ENCODE data around the gene PDCD7. TPM values are rescaled to one million over a fixed set of nuclear protein-coding genes. Genes with fewer than 3 reads are reported as not detected.

Gene PDCD7
- total RNA-seq, 1 experiment from 2014 or later: 31.6 TPM

- ChIA-PET CTCF (interaction anchor here (0.5 to 2.5 kb wide), 4 partner anchors 20 to 50 kb away, joined by 3 to 7 read pairs (median 4); no protein-coding TSS in a partner anchor), RAD21 (ENCODE audit: low non-redundant PET in 1 of 2, low total read pairs in 2 of 2, uncharacterized antibody in 2 of 2, unreplicated experiment in 2 of 2) (no interaction called here), POLR2A (no interaction called here)
- DNase-seq (ENCODE audit: low read depth, low spot score): no peak
- Histone ChIP-seq H3K27me3 (ENCODE audit: insufficient read depth, low read length) (peaks cover 7% of the 10 kb centered on the region; the same call in 1 of the 2 replicates), H3K36me3 (ENCODE audit: control insufficient read depth in 1 of 2, insufficient read depth in 2 of 2, low read length in 2 of 2) (no peaks in the 10 kb centered on the region), H3K9me2 (ENCODE audit: insufficient read depth) (no peaks in the 10 kb centered on the region), H3K9ac (ENCODE audit: low read length) (no peak overlapping the region), H3K9me3 (ENCODE audit: control insufficient read depth in 1 of 2, insufficient read depth in 1 of 2, low read depth in 1 of 2, low read length in 2 of 2) (no peaks in the 10 kb centered on the region), H3K4me1 (ENCODE audit: control insufficient read depth in 1 of 2, insufficient read depth in 2 of 2, low read length in 2 of 2) (peaks cover under 1 to 6% of the 10 kb centered on the region in 2 experiments; a peak in 2 of 4 replicates), H3K4me2 (ENCODE audit: low read length) (no peak overlapping the region), H3K4me3 (replicated peaks in 1 of 2; ENCODE audit: low read depth in 1 of 2, low read length in 2 of 2) (no peak overlapping the region), H4K20me1 (ENCODE audit: insufficient read depth) (no peaks in the 10 kb centered on the region), H3K27ac (ENCODE audit: low read depth, low read length) (no peak overlapping the region), H2AFZ (ENCODE audit: low read depth, low read length, poor library complexity, severe bottlenecking) (no peak overlapping the region), H3K79me2 (ENCODE audit: insufficient read depth, low read length) (no peaks in the 10 kb centered on the region)
- BruUV-seq (replicated peaks): no TSS peak
- TF ChIP-seq POLR2AphosphoS5 (IDR thresholded peaks at IDR 0.05; ENCODE audit: low read depth, low read length) (no peak), JUND (IDR thresholded peaks at IDR 0.05) (no peak), RAD21 (IDR thresholded peaks at IDR 0.05; ENCODE audit: low read depth) (no peak), ELF1 (IDR thresholded peaks at IDR 0.05; ENCODE audit: borderline replicate concordance, low read depth) (no peak), REST (IDR thresholded peaks at IDR 0.05; ENCODE audit: low read depth) (no peak), ZFX (IDR thresholded peaks at IDR 0.05) (no peak), EZH2phosphoT487 (IDR thresholded peaks at IDR 0.05; ENCODE audit: borderline replicate concordance) (no peak), FOSL1 (IDR thresholded peaks at IDR 0.05; ENCODE audit: low read depth) (no peak), CBX3 (IDR thresholded peaks at IDR 0.05; ENCODE audit: low read depth) (no peak), SP1 (IDR thresholded peaks at IDR 0.05; ENCODE audit: low read depth) (no peak), ZNF274 (IDR thresholded peaks at IDR 0.05; ENCODE audit: low read depth, low read length) (no peak)
- TF ChIP-seq, protein P1, sequence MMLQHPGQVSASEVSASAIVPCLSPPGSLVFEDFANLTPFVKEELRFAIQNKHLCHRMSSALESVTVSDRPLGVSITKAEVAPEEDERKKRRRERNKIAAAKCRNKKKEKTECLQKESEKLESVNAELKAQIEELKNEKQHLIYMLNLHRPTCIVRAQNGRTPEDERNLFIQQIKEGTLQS (IDR thresholded peaks at IDR 0.05): no peak
- TF ChIP-seq, protein P2, sequence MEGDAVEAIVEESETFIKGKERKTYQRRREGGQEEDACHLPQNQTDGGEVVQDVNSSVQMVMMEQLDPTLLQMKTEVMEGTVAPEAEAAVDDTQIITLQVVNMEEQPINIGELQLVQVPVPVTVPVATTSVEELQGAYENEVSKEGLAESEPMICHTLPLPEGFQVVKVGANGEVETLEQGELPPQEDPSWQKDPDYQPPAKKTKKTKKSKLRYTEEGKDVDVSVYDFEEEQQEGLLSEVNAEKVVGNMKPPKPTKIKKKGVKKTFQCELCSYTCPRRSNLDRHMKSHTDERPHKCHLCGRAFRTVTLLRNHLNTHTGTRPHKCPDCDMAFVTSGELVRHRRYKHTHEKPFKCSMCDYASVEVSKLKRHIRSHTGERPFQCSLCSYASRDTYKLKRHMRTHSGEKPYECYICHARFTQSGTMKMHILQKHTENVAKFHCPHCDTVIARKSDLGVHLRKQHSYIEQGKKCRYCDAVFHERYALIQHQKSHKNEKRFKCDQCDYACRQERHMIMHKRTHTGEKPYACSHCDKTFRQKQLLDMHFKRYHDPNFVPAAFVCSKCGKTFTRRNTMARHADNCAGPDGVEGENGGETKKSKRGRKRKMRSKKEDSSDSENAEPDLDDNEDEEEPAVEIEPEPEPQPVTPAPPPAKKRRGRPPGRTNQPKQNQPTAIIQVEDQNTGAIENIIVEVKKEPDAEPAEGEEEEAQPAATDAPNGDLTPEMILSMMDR (IDR thresholded peaks at IDR 0.05 in 2 of 3, conservative IDR thresholded peaks at IDR 0.05 in 1 of 3; ENCODE audit: borderline replicate concordance in 1 of 3, insufficient read depth in 1 of 3, low read depth in 2 of 3, low read length in 2 of 3): no peak
- intact Hi-C loops (cut with micrococcal nuclease): no loop called here
- ATAC-seq: no peak
Observed at GRCh38 chr15:65083262-65083701, 50.3 kb downstream of the PDCD7 start.
